HepG2 (cell line): ENCODE measurements around the gene PRDX3. TPM values are rescaled to one million over a fixed set of nuclear protein-coding genes. Genes with fewer than 3 reads are reported as not detected.
A peak's percentile ranks its signal among the peaks of the same experiment; 100 is the strongest.

Source experiments
- ATF1 ChIP-seq: IDR thresholded peaks from 2 replicates; pipeline ENCODE4 v1.6.1; 2016; ENCODE audit warnings: mild to moderate bottlenecking, control low read depth
- GABPA ChIP-seq, 2 experiments: IDR thresholded peaks; 2 replicates each; pipeline ENCODE4 v1.6.1; 2011 to 2016; ENCODE audit warnings: low read depth in 2 of 2, low read length in 1 of 2, missing biosample characterization in 1 of 2, missing genetic modification characterization in 1 of 2
- HCFC1 ChIP-seq: fragments of 150-350 bp; IDR thresholded peaks from 2 replicates; pipeline ENCODE4 v1.6.1; 2014; ENCODE audit warnings: low read depth, low read length
- HDAC6 ChIP-seq: fragments of 200-600 bp; sonication (generic); IDR thresholded peaks from 2 replicates; pipeline ENCODE4 v1.7.0; 2017; ENCODE audit warnings: mild to moderate bottlenecking, antibody characterized with exemption, low read length, low read depth
- KMT2B ChIP-seq: IDR thresholded peaks from 2 replicates; pipeline ENCODE4 v1.6.1; 2016; ENCODE audit warnings: missing genetic modification reagents, missing compliant biosample characterization
- MAF1 ChIP-seq: sonication (generic); formaldehyde crosslinking; IDR thresholded peaks from 2 replicates; pipeline ENCODE4 v1.5.0; 2020; ENCODE audit warnings: missing genetic modification reagents, borderline replicate concordance
- MEF2D ChIP-seq: sonication (generic); formaldehyde crosslinking; IDR thresholded peaks from 2 replicates; pipeline ENCODE4 v1.5.1; 2020; ENCODE audit warnings: mild to moderate bottlenecking, missing genetic modification reagents
- NFIC ChIP-seq: IDR thresholded peaks from 2 replicates; pipeline ENCODE4 v1.6.1; 2012; ENCODE audit warnings: mild to moderate bottlenecking, low read length, inconsistent platforms
- PAX8 ChIP-seq: sonication (generic); formaldehyde crosslinking; IDR thresholded peaks from 2 replicates; pipeline ENCODE4 v1.8.0; 2022; ENCODE audit warnings: mild to moderate bottlenecking, missing genetic modification reagents, borderline replicate concordance
- RARG ChIP-seq: sonication (generic); formaldehyde crosslinking; IDR thresholded peaks from 2 replicates; pipeline ENCODE4 v1.4.0; 2020; ENCODE audit warnings: low read depth, mild to moderate bottlenecking, missing genetic modification reagents
- RFX5 ChIP-seq: IDR thresholded peaks from 2 replicates; pipeline ENCODE4 v1.6.1; 2011; ENCODE audit warnings: low read depth, low read length, improper control_type of control experiment
- RFXANK ChIP-seq: IDR thresholded peaks from 2 replicates; pipeline ENCODE4 v1.6.1; 2016
- SOX6 ChIP-seq, 2 experiments: fragments of 450-650 bp in 1 of 2; sonication (generic) in 1 of 2; formaldehyde crosslinking in 1 of 2; IDR thresholded peaks; 2 replicates each; pipeline versions ENCODE4 v1.4.0 to v1.6.1; 2017 to 2020; ENCODE audit warnings: antibody characterized with exemption in 1 of 2, mild to moderate bottlenecking in 1 of 2, missing genetic modification reagents in 1 of 2
- TCF7 ChIP-seq: sonication (generic); IDR thresholded peaks from 2 replicates; pipeline ENCODE4 v1.6.1; 2016; ENCODE audit warnings: antibody characterized with exemption, low read depth
- ZBTB2 ChIP-seq: sonication (generic); formaldehyde crosslinking; IDR thresholded peaks from 2 replicates; pipeline ENCODE4 v1.8.0; 2022; ENCODE audit warnings: low read depth, missing genetic modification reagents
- ZNF18 ChIP-seq: sonication (generic); formaldehyde crosslinking; IDR thresholded peaks from 2 replicates; pipeline ENCODE4 v1.8.0; 2022; ENCODE audit warnings: mild to moderate bottlenecking, missing genetic modification reagents; ENCODE audit not compliant: insufficient replicate concordance
- ZNF20 ChIP-seq: sonication (generic); formaldehyde crosslinking; IDR thresholded peaks from 2 replicates; pipeline ENCODE4 v1.4.0; 2020; ENCODE audit warnings: mild to moderate bottlenecking, moderate library complexity, missing genetic modification reagents
- ZNF232 ChIP-seq: sonication (generic); formaldehyde crosslinking; IDR thresholded peaks from 2 replicates; pipeline ENCODE4 v1.4.0; 2020; ENCODE audit warnings: missing genetic modification reagents, borderline replicate concordance
- ZNF33A ChIP-seq: sonication (generic); formaldehyde crosslinking; IDR thresholded peaks from 2 replicates; pipeline ENCODE4 v1.5.1; 2020; ENCODE audit warnings: missing genetic modification reagents, mild to moderate bottlenecking, moderate library complexity, borderline replicate concordance
- ZNF563 ChIP-seq: sonication (generic); formaldehyde crosslinking; IDR thresholded peaks from 2 replicates; pipeline ENCODE4 v1.8.0; 2022; ENCODE audit warnings: mild to moderate bottlenecking, moderate library complexity, missing genetic modification reagents
- ZNF850 ChIP-seq: sonication (generic); formaldehyde crosslinking; conservative IDR thresholded peaks from 2 replicates; pipeline ENCODE4 v1.9.0; 2021; ENCODE audit warnings: mild to moderate bottlenecking, missing genetic modification reagents
- polyA plus RNA-seq, 8 experiments: library from polyadenylated mRNA; depleted of rRNA in 3 of 8; stranded (reverse) in 7 of 8; unstranded in 1 of 8; fragments of >200 nt; fragmentation: Illumina TruSeq in 4 of 8; extraction: Trizol in 4 of 8; gene quantifications; 2 replicates each; pipeline versions ENCODE4 v1.2.1 to v1.2.3, GENCODE V29; 2011 to 2016; ENCODE audit warnings: low read depth in 4 of 8, missing spikeins in 1 of 8, mixed read lengths in 1 of 8; ENCODE audit not compliant: insufficient read depth in 1 of 8
- total RNA-seq, 5 experiments: library from RNA; depleted of rRNA; stranded (reverse); fragments of >200 nt; fragmentation: Illumina TruSeq; extraction: Trizol; gene quantifications; 2 replicates each; pipeline ENCODE4 v1.2.3, GENCODE V29; 2016; ENCODE audit warnings: low read depth in 1 of 5
- TF ChIP-seq, protein P1 (sequence below): sonication (generic); formaldehyde crosslinking; IDR thresholded peaks from 2 replicates; pipeline ENCODE4 v1.5.1; 2020; ENCODE audit warnings: missing genetic modification reagents, mild to moderate bottlenecking, borderline replicate concordance
- TF ChIP-seq, protein P2 (sequence below): sonication (generic); formaldehyde crosslinking; IDR thresholded peaks from 2 replicates; pipeline ENCODE4 v1.9.0; 2021; ENCODE audit warnings: missing genetic modification reagents, mild to moderate bottlenecking, borderline replicate concordance

PRDX3 gene
- total and polyA plus RNA-seq, 2 of the 13 experiments (the other 11 are each of a cell fraction or from before 2014, with no cell fraction given) = 407 to 565 TPM

DNA sequence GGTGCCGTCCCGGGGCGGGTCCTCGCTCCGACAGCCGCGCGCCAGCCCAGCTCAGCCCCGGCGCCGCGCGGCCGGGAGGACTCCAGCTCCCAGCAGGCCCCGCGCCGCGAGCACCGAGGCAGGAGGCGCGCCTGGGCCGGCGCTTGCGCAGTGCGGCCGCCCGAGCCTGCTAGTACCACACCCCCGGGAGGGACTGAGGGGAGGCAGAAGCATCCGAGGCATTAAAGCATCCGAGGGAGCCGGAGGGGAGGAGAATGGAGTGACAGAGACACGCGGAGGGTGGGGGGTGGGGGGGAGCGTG, 28.7 kb upstream of the PRDX3 start, which contains the start of gene GRK5 (continued):
- TF ChIP-seq PAX8 (CRISPR knock-in tag) (no peak), MAF1 (CRISPR knock-in tag) (no peak), ZNF18 (CRISPR knock-in tag) (no peak), ZNF20 (CRISPR knock-in tag) (no peak), ZNF232 (CRISPR knock-in tag) (no peak), ZNF563 (CRISPR knock-in tag) (no peak; the same call in 1 of the 2 replicates), ZNF850 (no peak), NFIC (no peak), MEF2D (no peak), ATF1 (CRISPR knock-in tag) (no peak), RFX5 (no peak), ZBTB2 (CRISPR knock-in tag) (no peak; the same call in 1 of the 2 replicates), HDAC6 (no peak), RARG (CRISPR knock-in tag) (no peak), RFXANK (CRISPR knock-in tag) (no peak), SOX6 (IDR thresholded peaks at IDR 0.05) (no peak), SOX6 (CRISPR knock-in tag; IDR thresholded peaks at IDR 0.05) (0 out of 2 replicates have a peak, but pooled peaks have one; percentile 11), ZNF33A (no peak), KMT2B (no peak), GABPA (IDR thresholded peaks at IDR 0.05; ENCODE audit: low read depth, low read length) (no peak), GABPA (CRISPR knock-in tag; IDR thresholded peaks at IDR 0.05; ENCODE audit: low read depth) (no peak), TCF7 (no peak), HCFC1 (peak; percentile 75)
- TF ChIP-seq, protein P1, sequence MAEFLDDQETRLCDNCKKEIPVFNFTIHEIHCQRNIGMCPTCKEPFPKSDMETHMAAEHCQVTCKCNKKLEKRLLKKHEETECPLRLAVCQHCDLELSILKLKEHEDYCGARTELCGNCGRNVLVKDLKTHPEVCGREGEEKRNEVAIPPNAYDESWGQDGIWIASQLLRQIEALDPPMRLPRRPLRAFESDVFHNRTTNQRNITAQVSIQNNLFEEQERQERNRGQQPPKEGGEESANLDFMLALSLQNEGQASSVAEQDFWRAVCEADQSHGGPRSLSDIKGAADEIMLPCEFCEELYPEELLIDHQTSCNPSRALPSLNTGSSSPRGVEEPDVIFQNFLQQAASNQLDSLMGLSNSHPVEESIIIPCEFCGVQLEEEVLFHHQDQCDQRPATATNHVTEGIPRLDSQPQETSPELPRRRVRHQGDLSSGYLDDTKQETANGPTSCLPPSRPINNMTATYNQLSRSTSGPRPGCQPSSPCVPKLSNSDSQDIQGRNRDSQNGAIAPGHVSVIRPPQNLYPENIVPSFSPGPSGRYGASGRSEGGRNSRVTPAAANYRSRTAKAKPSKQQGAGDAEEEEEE (CRISPR knock-in tag) = no peak
- TF ChIP-seq, protein P2, sequence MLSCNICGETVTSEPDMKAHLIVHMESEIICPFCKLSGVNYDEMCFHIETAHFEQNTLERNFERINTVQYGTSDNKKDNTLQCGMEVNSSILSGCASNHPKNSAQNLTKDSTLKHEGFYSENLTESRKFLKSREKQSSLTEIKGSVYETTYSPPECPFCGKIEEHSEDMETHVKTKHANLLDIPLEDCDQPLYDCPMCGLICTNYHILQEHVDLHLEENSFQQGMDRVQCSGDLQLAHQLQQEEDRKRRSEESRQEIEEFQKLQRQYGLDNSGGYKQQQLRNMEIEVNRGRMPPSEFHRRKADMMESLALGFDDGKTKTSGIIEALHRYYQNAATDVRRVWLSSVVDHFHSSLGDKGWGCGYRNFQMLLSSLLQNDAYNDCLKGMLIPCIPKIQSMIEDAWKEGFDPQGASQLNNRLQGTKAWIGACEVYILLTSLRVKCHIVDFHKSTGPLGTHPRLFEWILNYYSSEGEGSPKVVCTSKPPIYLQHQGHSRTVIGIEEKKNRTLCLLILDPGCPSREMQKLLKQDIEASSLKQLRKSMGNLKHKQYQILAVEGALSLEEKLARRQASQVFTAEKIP (CRISPR knock-in tag) = no peak
